ENCODE data around the gene ARHGAP22. TPM values are rescaled to one million over a fixed set of nuclear protein-coding genes. Genes with fewer than 3 reads are reported as not detected.

ARHGAP22 gene
- total and polyA plus RNA-seq, 4 donors: 0.23 to 2.3 (median 0.54) TPM

DNA sequence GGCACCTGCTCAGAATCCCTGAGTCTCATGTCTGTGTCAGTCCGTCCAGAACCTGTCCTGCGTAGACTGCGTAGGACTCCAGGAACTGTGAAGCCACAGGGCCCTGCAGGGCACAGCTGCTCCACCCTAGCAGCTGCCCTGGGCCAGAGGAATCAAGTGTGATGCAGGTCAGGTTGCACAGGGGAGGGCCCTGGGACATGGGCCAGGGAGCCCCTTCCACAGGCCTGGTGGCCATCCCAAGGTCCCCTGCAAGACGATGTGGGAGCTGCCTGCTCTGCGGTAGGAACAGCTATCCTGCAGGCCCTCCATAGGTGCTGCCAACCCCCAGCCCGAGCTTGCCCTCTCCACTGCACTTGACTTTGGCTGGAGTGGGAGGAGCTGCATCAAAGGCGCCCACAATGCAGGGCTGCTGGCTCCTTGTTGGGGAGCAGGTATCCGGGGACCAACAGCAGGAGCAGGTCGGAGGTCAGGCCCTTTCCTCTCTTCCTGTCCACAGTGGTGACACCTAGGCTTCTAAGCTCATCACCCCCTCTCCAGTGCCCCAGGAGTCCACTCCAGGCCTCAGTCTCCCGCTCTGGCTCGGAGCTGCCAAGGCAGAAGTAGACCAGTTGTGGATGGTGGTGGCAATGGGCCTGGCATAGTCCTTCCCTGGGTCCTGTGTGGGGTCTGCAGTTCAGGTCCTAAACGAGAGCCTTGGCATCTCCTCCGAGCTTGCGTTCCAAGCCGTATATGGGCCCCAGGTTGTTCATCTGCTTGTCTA lies 149.3 kb downstream of the ARHGAP22 start:
- Histone ChIP-seq H3K9ac (ENCODE audit: low read depth in 1 of 2, low read length in 2 of 2) (no peak overlapping the region), H3K27ac (ENCODE audit: low read depth in 1 of 2, low read length in 2 of 2) (no peak overlapping the region), H3K9me3 (ENCODE audit: control insufficient read depth in 4 of 4, low read length in 3 of 4) (no peaks in the 10 kb centered on the region), H3K27me3 (ENCODE audit: control insufficient read depth in 4 of 4, insufficient read depth in 4 of 4, low read length in 3 of 4) (no peaks in the 10 kb centered on the region), H3K4me3 (ENCODE audit: low read depth in 1 of 3, low read length in 3 of 3) (no peak overlapping the region), H3K36me3 (ENCODE audit: control insufficient read depth in 4 of 4, insufficient read depth in 3 of 4, low read depth in 1 of 4, low read length in 3 of 4) (no peaks in the 10 kb centered on the region), H3K4me1 (ENCODE audit: control insufficient read depth in 4 of 4, insufficient read depth in 4 of 4, low read length in 3 of 4) (peaks cover 0 to 3% (median 0%) of the 10 kb centered on the region in 4 donors)
- TF ChIP-seq SP1 (IDR thresholded peaks at IDR 0.05) (no peak), HNF4G (IDR thresholded peaks at IDR 0.05) (no peak), GABPA (IDR thresholded peaks at IDR 0.05 in 1 of 2, conservative IDR thresholded peaks at IDR 0.05 in 1 of 2) (no peak), FOXA2 (IDR thresholded peaks at IDR 0.05) (no peak), RXRA (IDR thresholded peaks at IDR 0.05) (no peak), NR2F2 (IDR thresholded peaks at IDR 0.05) (no peak), RAD21 (IDR thresholded peaks at IDR 0.05) (no peak), FOXA1 (IDR thresholded peaks at IDR 0.05) (no peak), YY1 (IDR thresholded peaks at IDR 0.05) (no peak)
- TF ChIP-seq, protein P1, sequence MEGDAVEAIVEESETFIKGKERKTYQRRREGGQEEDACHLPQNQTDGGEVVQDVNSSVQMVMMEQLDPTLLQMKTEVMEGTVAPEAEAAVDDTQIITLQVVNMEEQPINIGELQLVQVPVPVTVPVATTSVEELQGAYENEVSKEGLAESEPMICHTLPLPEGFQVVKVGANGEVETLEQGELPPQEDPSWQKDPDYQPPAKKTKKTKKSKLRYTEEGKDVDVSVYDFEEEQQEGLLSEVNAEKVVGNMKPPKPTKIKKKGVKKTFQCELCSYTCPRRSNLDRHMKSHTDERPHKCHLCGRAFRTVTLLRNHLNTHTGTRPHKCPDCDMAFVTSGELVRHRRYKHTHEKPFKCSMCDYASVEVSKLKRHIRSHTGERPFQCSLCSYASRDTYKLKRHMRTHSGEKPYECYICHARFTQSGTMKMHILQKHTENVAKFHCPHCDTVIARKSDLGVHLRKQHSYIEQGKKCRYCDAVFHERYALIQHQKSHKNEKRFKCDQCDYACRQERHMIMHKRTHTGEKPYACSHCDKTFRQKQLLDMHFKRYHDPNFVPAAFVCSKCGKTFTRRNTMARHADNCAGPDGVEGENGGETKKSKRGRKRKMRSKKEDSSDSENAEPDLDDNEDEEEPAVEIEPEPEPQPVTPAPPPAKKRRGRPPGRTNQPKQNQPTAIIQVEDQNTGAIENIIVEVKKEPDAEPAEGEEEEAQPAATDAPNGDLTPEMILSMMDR (IDR thresholded peaks at IDR 0.05; ENCODE audit: low read depth, low read length, missing input control): no peak
- TF ChIP-seq, protein P2, sequence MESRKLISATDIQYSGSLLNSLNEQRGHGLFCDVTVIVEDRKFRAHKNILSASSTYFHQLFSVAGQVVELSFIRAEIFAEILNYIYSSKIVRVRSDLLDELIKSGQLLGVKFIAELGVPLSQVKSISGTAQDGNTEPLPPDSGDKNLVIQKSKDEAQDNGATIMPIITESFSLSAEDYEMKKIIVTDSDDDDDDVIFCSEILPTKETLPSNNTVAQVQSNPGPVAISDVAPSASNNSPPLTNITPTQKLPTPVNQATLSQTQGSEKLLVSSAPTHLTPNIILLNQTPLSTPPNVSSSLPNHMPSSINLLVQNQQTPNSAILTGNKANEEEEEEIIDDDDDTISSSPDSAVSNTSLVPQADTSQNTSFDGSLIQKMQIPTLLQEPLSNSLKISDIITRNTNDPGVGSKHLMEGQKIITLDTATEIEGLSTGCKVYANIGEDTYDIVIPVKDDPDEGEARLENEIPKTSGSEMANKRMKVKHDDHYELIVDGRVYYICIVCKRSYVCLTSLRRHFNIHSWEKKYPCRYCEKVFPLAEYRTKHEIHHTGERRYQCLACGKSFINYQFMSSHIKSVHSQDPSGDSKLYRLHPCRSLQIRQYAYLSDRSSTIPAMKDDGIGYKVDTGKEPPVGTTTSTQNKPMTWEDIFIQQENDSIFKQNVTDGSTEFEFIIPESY (IDR thresholded peaks at IDR 0.05): no peak
- TF ChIP-seq, protein P3, sequence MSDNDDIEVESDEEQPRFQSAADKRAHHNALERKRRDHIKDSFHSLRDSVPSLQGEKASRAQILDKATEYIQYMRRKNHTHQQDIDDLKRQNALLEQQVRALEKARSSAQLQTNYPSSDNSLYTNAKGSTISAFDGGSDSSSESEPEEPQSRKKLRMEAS (IDR thresholded peaks at IDR 0.05): no peak
- WGBS: 97% methylated on average over 15 of the region's 15 CpGs
- DNase-seq (ENCODE audit: low spot score): peak; percentile 32

DNA sequence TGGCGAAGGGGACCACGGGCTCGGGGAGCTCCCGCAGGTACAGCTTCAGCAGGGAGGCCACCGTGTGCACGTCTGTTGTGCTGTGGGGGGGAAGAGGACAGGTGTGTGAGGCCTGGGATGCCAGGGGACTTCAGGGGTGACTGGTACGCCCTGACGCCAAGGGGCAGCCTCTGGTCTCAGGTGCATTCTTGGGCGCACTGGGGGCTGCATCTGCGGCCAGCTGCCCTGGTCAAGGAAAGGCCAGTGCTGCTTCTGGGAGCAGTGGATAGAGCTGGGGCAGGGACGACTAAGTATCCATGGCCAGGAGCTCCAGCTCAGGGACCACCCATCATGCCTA lies 149.8 kb downstream of the ARHGAP22 start:
- Histone ChIP-seq H3K27me3 (ENCODE audit: control insufficient read depth in 4 of 4, insufficient read depth in 4 of 4, low read length in 3 of 4) (no peaks in the 10 kb centered on the region), H3K4me1 (ENCODE audit: control insufficient read depth in 4 of 4, insufficient read depth in 4 of 4, low read length in 3 of 4) (peaks cover 0 to 3% (median 0%) of the 10 kb centered on the region in 4 donors), H3K9ac (ENCODE audit: low read depth in 1 of 2, low read length in 2 of 2) (no peak overlapping the region), H3K36me3 (ENCODE audit: control insufficient read depth in 4 of 4, insufficient read depth in 3 of 4, low read depth in 1 of 4, low read length in 3 of 4) (no peaks in the 10 kb centered on the region), H3K4me3 (ENCODE audit: low read depth in 1 of 3, low read length in 3 of 3) (no peak overlapping the region), H3K27ac (ENCODE audit: low read depth in 1 of 2, low read length in 2 of 2) (no peak overlapping the region), H3K9me3 (ENCODE audit: control insufficient read depth in 4 of 4, low read length in 3 of 4) (no peaks in the 10 kb centered on the region)
- TF ChIP-seq TAF1 (conservative IDR thresholded peaks at IDR 0.05): no peak
- no peak for TF ChIP-seq EGR1 (IDR thresholded peaks at IDR 0.05; ENCODE audit: low read depth in 2 of 2)
- TF ChIP-seq, protein P4, sequence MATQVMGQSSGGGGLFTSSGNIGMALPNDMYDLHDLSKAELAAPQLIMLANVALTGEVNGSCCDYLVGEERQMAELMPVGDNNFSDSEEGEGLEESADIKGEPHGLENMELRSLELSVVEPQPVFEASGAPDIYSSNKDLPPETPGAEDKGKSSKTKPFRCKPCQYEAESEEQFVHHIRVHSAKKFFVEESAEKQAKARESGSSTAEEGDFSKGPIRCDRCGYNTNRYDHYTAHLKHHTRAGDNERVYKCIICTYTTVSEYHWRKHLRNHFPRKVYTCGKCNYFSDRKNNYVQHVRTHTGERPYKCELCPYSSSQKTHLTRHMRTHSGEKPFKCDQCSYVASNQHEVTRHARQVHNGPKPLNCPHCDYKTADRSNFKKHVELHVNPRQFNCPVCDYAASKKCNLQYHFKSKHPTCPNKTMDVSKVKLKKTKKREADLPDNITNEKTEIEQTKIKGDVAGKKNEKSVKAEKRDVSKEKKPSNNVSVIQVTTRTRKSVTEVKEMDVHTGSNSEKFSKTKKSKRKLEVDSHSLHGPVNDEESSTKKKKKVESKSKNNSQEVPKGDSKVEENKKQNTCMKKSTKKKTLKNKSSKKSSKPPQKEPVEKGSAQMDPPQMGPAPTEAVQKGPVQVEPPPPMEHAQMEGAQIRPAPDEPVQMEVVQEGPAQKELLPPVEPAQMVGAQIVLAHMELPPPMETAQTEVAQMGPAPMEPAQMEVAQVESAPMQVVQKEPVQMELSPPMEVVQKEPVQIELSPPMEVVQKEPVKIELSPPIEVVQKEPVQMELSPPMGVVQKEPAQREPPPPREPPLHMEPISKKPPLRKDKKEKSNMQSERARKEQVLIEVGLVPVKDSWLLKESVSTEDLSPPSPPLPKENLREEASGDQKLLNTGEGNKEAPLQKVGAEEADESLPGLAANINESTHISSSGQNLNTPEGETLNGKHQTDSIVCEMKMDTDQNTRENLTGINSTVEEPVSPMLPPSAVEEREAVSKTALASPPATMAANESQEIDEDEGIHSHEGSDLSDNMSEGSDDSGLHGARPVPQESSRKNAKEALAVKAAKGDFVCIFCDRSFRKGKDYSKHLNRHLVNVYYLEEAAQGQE (IDR thresholded peaks at IDR 0.05): no peak
- no peak for TF ChIP-seq SP1 (IDR thresholded peaks at IDR 0.05)
- TF ChIP-seq, protein P5, sequence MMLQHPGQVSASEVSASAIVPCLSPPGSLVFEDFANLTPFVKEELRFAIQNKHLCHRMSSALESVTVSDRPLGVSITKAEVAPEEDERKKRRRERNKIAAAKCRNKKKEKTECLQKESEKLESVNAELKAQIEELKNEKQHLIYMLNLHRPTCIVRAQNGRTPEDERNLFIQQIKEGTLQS (IDR thresholded peaks at IDR 0.05): no peak
- TF ChIP-seq JUND (IDR thresholded peaks at IDR 0.05): no peak
- TF ChIP-seq FOXA1 (IDR thresholded peaks at IDR 0.05): no peak
- no peak for TF ChIP-seq GABPA (IDR thresholded peaks at IDR 0.05 in 1 of 2, conservative IDR thresholded peaks at IDR 0.05 in 1 of 2)
- no peak for TF ChIP-seq RAD21 (IDR thresholded peaks at IDR 0.05)
- TF ChIP-seq, protein P3 (IDR thresholded peaks at IDR 0.05): no peak
- WGBS: 93% methylated on average over 11 of the region's 11 CpGs
- peak; percentile 32 for DNase-seq (ENCODE audit: low spot score)
